ENCODE results near the gene KLK12. TPM values are rescaled to one million over a fixed set of nuclear protein-coding genes. Genes with fewer than 3 reads are reported as not detected.

The KLK12 gene
- total RNA-seq, 4 donors from 2014 or later, result 0.40 to 1.2 (median 0.54) TPM; not detected in 1

GRCh38 chr19:51009061-51009891, 25.5 kb downstream of the KLK12 start:
- WGBS, 2 donors (ENCODE audit: low coverage in 1 of 2), result 37 to 57% methylated on average over 5 to 6 of the region's 19 CpGs
- ATAC-seq, result no peak
- H3K9me3 ChIP-seq, result no peaks in the 10 kb centered on the region
- H3K36me3 ChIP-seq, result no peaks in the 10 kb centered on the region
- peaks cover 87% of the 10 kb centered on the region for H3K27me3 ChIP-seq
- no peak overlapping the region for H3K4me3 ChIP-seq
- H3K27ac ChIP-seq, result no peak overlapping the region
- no peaks in the 10 kb centered on the region for H3K4me1 ChIP-seq
- TF ChIP-seq EP300 (IDR thresholded peaks at IDR 0.05) (no peak), CTCF (IDR thresholded peaks at IDR 0.05) (no peak), POLR2A (IDR thresholded peaks at IDR 0.05) (no peak), POLR2AphosphoS5 (IDR thresholded peaks at IDR 0.05) (no peak)

- H3K4me3 ChIP-seq, result no peak overlapping the region
- 76 to 100% methylated on average over 1 to 3 of the region's 3 CpGs for WGBS, 2 donors (ENCODE audit: low coverage in 1 of 2)
- TF ChIP-seq CTCF (IDR thresholded peaks at IDR 0.05) (no peak), POLR2AphosphoS5 (IDR thresholded peaks at IDR 0.05) (no peak), EP300 (IDR thresholded peaks at IDR 0.05) (no peak)
- peaks cover 87% of the 10 kb centered on the region for H3K27me3 ChIP-seq
- no peaks in the 10 kb centered on the region for H3K9me3 ChIP-seq
- H3K36me3 ChIP-seq, result no peaks in the 10 kb centered on the region
- H3K27ac ChIP-seq, result no peak overlapping the region
- ATAC-seq, result no peak
- no peaks in the 10 kb centered on the region for H3K4me1 ChIP-seq
Measured at GRCh38 chr19:51007488-51007887, 27.3 kb downstream of the KLK12 start.

- TF ChIP-seq CTCF (IDR thresholded peaks at IDR 0.05) (no peak), POLR2AphosphoS5 (IDR thresholded peaks at IDR 0.05) (no peak), EP300 (IDR thresholded peaks at IDR 0.05) (no peak), POLR2A (IDR thresholded peaks at IDR 0.05) (no peak)
- peaks cover 90% of the 10 kb centered on the region for H3K27me3 ChIP-seq
- no peak overlapping the region for H3K4me3 ChIP-seq
- ATAC-seq, result no peak
- H3K4me1 ChIP-seq, result no peaks in the 10 kb centered on the region
- WGBS, 2 donors (ENCODE audit: low coverage in 1 of 2), result 28% methylated on average over 2 of the region's 8 CpGs; no CpG with 5 or more reads in 1 of the 2 donors
- no peaks in the 10 kb centered on the region for H3K9me3 ChIP-seq
- H3K27ac ChIP-seq, result no peak overlapping the region
- H3K36me3 ChIP-seq, result no peaks in the 10 kb centered on the region
Measured at GRCh38 chr19:51006406-51006805, 28.4 kb downstream of the KLK12 start.

- TF ChIP-seq POLR2AphosphoS5 (IDR thresholded peaks at IDR 0.05) (no peak), CTCF (IDR thresholded peaks at IDR 0.05) (no peak), POLR2A (IDR thresholded peaks at IDR 0.05) (no peak)
- peaks cover 90% of the 10 kb centered on the region for H3K27me3 ChIP-seq
- WGBS, 2 donors (ENCODE audit: low coverage in 1 of 2), result 71 to 78% methylated on average over 1 of the region's 1 CpG
- no peaks in the 10 kb centered on the region for H3K36me3 ChIP-seq
- no peaks in the 10 kb centered on the region for H3K4me1 ChIP-seq
- no peak overlapping the region for H3K4me3 ChIP-seq
- no peak for ATAC-seq
- H3K9me3 ChIP-seq, result no peaks in the 10 kb centered on the region
- H3K27ac ChIP-seq, result no peak overlapping the region
Measured at GRCh38 chr19:51005248-51005647, 29.6 kb downstream of the KLK12 start.

GRCh38 chr19:51003316-51003715, 31.5 kb downstream of the KLK12 start:
- H3K4me1 ChIP-seq, result no peaks in the 10 kb centered on the region
- WGBS, 2 donors (ENCODE audit: low coverage in 1 of 2), result 78% methylated on average over 5 of the region's 7 CpGs; no CpG with 5 or more reads in 1 of the 2 donors
- no peak overlapping the region for H3K27ac ChIP-seq
- no peak for ATAC-seq
- TF ChIP-seq POLR2A (IDR thresholded peaks at IDR 0.05), result no peak
- TF ChIP-seq POLR2AphosphoS5 (IDR thresholded peaks at IDR 0.05), result no peak
- TF ChIP-seq EP300 (IDR thresholded peaks at IDR 0.05), result no peak
- TF ChIP-seq CTCF (IDR thresholded peaks at IDR 0.05), result no peak
- no peaks in the 10 kb centered on the region for H3K36me3 ChIP-seq
- H3K9me3 ChIP-seq, result no peaks in the 10 kb centered on the region
- peaks cover 87% of the 10 kb centered on the region for H3K27me3 ChIP-seq
- H3K4me3 ChIP-seq, result no peak overlapping the region

Data from gastroesophageal sphincter (tissue), 4 donors.